Nephron progenitor cell (in vitro differentiated cells): Measurements from ENCODE around the gene DPYSL3.

Source experiments
- DNase-seq: peaks from one replicate; pipeline ENCODE4 v3.0.0; 2021
- H3K27ac Mint-ChIP-seq: 2 replicates; pipeline ENCODE4 v1.8.0; 2021; ENCODE audit warnings: mild to moderate bottlenecking, moderate library complexity, mixed read lengths
- H3K27me3 Mint-ChIP-seq: 2 replicates; pipeline ENCODE4 v1.8.0; 2021; ENCODE audit warnings: mild to moderate bottlenecking, low read depth, mixed read lengths; ENCODE audit not compliant: poor library complexity
- H3K36me3 Mint-ChIP-seq: 2 replicates; pipeline ENCODE4 v1.8.0; 2021; ENCODE audit warnings: low read depth, mixed read lengths
- H3K4me1 Mint-ChIP-seq: 2 replicates; pipeline ENCODE4 v1.8.0; 2021; ENCODE audit warnings: mixed read lengths
- H3K4me3 Mint-ChIP-seq: 2 replicates; pipeline ENCODE4 v1.8.0; 2021; ENCODE audit warnings: mild to moderate bottlenecking, moderate library complexity, mixed read lengths
- H3K9me3 Mint-ChIP-seq: 2 replicates; pipeline ENCODE4 v1.8.0; 2021; ENCODE audit warnings: mild to moderate bottlenecking, moderate library complexity, mixed read lengths
- CTCF ChIP-seq: fragments of 200-600 bp; sonication (generic); IDR thresholded peaks from 2 replicates; pipeline ENCODE4 v1.5.0; 2021; ENCODE audit warnings: antibody characterized with exemption

The DPYSL3 gene

GRCh38 chr5:147393874-147394672, 115.8 kb downstream of the DPYSL3 start:
- no peak overlapping the region for H3K4me3 Mint-ChIP-seq
- TF ChIP-seq CTCF: peak; percentile 13
- H3K36me3 Mint-ChIP-seq: peaks cover 50% of the 10 kb centered on the region
- H3K9me3 Mint-ChIP-seq: no peaks in the 10 kb centered on the region
- no peak overlapping the region for H3K27ac Mint-ChIP-seq
- peak; percentile 25 for DNase-seq
- peaks cover 18% of the 10 kb centered on the region for H3K4me1 Mint-ChIP-seq
- H3K27me3 Mint-ChIP-seq: no peaks in the 10 kb centered on the region

DNA sequence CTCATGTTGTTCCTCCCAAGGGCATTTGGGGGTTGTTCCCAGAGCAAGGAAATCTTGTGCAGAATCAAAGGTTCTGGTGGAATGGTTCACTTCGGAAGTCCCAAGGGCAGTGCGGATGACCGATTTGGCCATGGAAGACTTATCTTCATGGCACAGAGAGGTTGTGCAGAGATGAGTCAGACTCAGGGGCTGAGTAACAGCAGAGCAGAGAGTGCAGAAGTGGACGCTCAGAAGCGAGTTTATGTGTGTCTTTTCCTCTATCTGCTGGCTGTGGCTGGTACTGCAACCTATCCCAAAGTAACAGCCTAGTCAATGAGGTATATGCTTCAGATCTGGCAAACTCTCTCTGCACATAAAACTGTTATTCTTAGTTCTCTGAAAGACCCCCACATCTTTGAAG, 118.1 kb downstream of the DPYSL3 start:
- Mint-ChIP-seq H3K4me1 (peaks cover 24% of the 10 kb centered on the region), H3K27ac (no peak overlapping the region), H3K27me3 (no peaks in the 10 kb centered on the region), H3K9me3 (no peaks in the 10 kb centered on the region), H3K36me3 (peaks cover 38% of the 10 kb centered on the region), H3K4me3 (no peak overlapping the region)
- peak; percentile 30 for DNase-seq
- peak; percentile 56 for TF ChIP-seq CTCF

DNA sequence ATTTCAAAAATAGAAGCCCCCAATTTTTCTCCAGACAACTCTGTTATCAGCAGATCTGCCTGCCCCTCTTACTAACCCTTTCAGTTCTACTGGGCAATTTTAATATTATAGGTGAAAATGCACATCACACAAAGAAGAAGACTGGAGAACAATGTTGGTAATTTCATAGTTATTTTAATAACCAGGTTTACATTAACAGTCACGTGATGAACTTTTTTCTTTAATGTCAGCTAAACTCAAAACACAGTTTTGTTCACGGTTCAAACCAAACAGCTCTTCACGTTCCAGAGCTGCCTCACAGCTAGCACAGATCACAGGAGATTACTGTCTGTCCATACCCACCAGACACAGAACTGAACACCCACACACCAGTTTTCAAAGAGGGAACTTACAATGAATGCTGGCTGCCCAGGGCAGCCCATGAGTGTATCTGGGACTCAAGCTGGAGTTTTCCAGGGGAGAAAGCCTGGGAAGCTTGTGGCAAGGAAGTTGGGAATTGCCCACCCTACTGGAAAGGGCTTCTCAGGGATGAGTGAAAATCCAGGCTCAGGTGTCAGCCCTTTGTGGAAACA, 119.1 kb downstream of the DPYSL3 start:
- DNase-seq: no peak
- peaks cover 31% of the 10 kb centered on the region for H3K4me1 Mint-ChIP-seq
- H3K36me3 Mint-ChIP-seq: peaks cover 29% of the 10 kb centered on the region
- no peaks in the 10 kb centered on the region for H3K9me3 Mint-ChIP-seq
- no peak overlapping the region for H3K4me3 Mint-ChIP-seq
- no peak overlapping the region for H3K27ac Mint-ChIP-seq
- H3K27me3 Mint-ChIP-seq: no peaks in the 10 kb centered on the region
- TF ChIP-seq CTCF: no peak

GRCh38 chr5:147388184-147389108, 121.4 kb downstream of the DPYSL3 start:
- peaks cover 12% of the 10 kb centered on the region for H3K36me3 Mint-ChIP-seq
- no peak for TF ChIP-seq CTCF
- H3K27ac Mint-ChIP-seq: no peak overlapping the region
- no peaks in the 10 kb centered on the region for H3K27me3 Mint-ChIP-seq
- DNase-seq: no peak
- H3K4me3 Mint-ChIP-seq: no peak overlapping the region
- H3K4me1 Mint-ChIP-seq: peaks cover 39% of the 10 kb centered on the region
- H3K9me3 Mint-ChIP-seq: no peaks in the 10 kb centered on the region

DNA sequence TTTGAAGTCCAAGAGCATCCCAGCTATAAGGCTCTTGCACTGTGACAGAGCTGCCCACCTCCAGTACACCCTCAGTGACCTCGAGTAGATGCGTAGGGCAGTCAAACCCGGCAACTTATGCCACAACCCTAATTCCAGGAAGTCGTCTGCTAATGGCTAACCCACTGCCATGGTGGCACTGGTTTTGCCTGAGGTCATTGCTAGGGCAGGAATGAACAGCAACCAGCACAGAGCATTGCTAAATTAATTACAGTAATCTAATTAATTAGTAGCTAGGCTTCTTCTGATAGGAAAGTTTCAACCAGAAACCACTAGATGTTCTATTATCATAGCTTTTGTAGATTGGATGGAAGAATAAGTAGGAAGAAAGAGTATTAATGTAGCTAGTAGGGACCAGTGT, 122.8 kb downstream of the DPYSL3 start:
- TF ChIP-seq CTCF: no peak
- Mint-ChIP-seq H3K36me3 (peaks cover 11% of the 10 kb centered on the region), H3K9me3 (peaks cover 9% of the 10 kb centered on the region), H3K27ac (no peak overlapping the region), H3K4me1 (peaks cover 49% of the 10 kb centered on the region), H3K4me3 (no peak overlapping the region), H3K27me3 (no peaks in the 10 kb centered on the region)
- no peak for DNase-seq
